Astrocyte (in vitro differentiated cells and primary cell): ENCODE measurements around the gene SLCO1A2. TPM values are rescaled to one million over a fixed set of nuclear protein-coding genes. Genes with fewer than 3 reads are reported as not detected.

Experiments
- DNase-seq: peaks from one replicate; pipeline ENCODE4 v3.0.0-alpha.2; 2010; ENCODE audit warnings: low read depth
- FAIRE-seq: peaks from 2 replicates; lab custom pipeline; 2011; peaks lifted over from hg19 to GRCh38; lab: Jason Lieb, UNC
- H2AFZ ChIP-seq: 2 replicates; pipeline ENCODE4 v1.6.0; 2012; ENCODE audit warnings: low read depth, low read length, inconsistent platforms
- H3K27ac ChIP-seq: 2 replicates; pipeline ENCODE4 v1.5.1; 2011; ENCODE audit warnings: low read depth, low read length, inconsistent platforms
- H3K27me3 ChIP-seq: 2 replicates; pipeline ENCODE4 v1.6.0; 2011; ENCODE audit warnings: low read length, inconsistent platforms; ENCODE audit not compliant: insufficient read depth
- H3K36me3 ChIP-seq: 2 replicates; pipeline ENCODE4 v1.5.1; 2011; ENCODE audit warnings: low read length, inconsistent platforms; ENCODE audit not compliant: insufficient read depth
- H3K4me1 ChIP-seq: 2 replicates; pipeline ENCODE4 v1.5.1; 2011; ENCODE audit warnings: low read length, inconsistent platforms; ENCODE audit not compliant: insufficient read depth
- H3K4me2 ChIP-seq: 2 replicates; pipeline ENCODE4 v1.6.0; 2012; ENCODE audit warnings: low read length, inconsistent platforms
- H3K4me3 ChIP-seq: 2 replicates; pipeline ENCODE4 v1.5.1; 2011; ENCODE audit warnings: low read depth, mild to moderate bottlenecking, low read length, inconsistent platforms; ENCODE audit not compliant: insufficient read depth
- H3K79me2 ChIP-seq: 2 replicates; pipeline ENCODE4 v1.6.0; 2012; ENCODE audit warnings: mild to moderate bottlenecking, low read length, inconsistent platforms; ENCODE audit not compliant: insufficient read depth
- H3K9ac ChIP-seq: 2 replicates; pipeline ENCODE4 v1.6.0; 2012; ENCODE audit warnings: mild to moderate bottlenecking, low read length, inconsistent platforms
- H3K9me3 ChIP-seq: 2 replicates; pipeline ENCODE4 v1.5.1; 2012; ENCODE audit warnings: low read depth, mild to moderate bottlenecking, low read length, inconsistent platforms; ENCODE audit not compliant: insufficient read depth
- H4K20me1 ChIP-seq: 2 replicates; pipeline ENCODE4 v1.6.0; 2012; ENCODE audit warnings: low read length, inconsistent platforms; ENCODE audit not compliant: insufficient read depth
- H3K27ac Mint-ChIP-seq: one replicate; pipeline ENCODE4 v1.8.0; 2021; ENCODE audit warnings: mild to moderate bottlenecking, mixed read lengths; ENCODE audit not compliant: unreplicated experiment
- H3K27me3 Mint-ChIP-seq: one replicate; pipeline ENCODE4 v1.8.0; 2021; ENCODE audit warnings: low read depth, mixed read lengths; ENCODE audit not compliant: unreplicated experiment
- H3K36me3 Mint-ChIP-seq: one replicate; pipeline ENCODE4 v1.8.0; 2021; ENCODE audit warnings: low read depth, mixed read lengths; ENCODE audit not compliant: unreplicated experiment
- H3K4me1 Mint-ChIP-seq: one replicate; pipeline ENCODE4 v1.8.0; 2021; ENCODE audit warnings: low read depth, mixed read lengths; ENCODE audit not compliant: unreplicated experiment
- H3K4me3 Mint-ChIP-seq: one replicate; pipeline ENCODE4 v1.8.0; 2021; ENCODE audit warnings: mild to moderate bottlenecking, moderate library complexity, mixed read lengths; ENCODE audit not compliant: unreplicated experiment
- H3K9me3 Mint-ChIP-seq: one replicate; pipeline ENCODE4 v1.8.0; 2021; ENCODE audit warnings: mild to moderate bottlenecking, mixed read lengths; ENCODE audit not compliant: unreplicated experiment
- CTCF ChIP-seq: IDR thresholded peaks from 2 replicates; pipeline ENCODE4 v1.5.1; 2011; ENCODE audit warnings: low read depth, mild to moderate bottlenecking, inconsistent platforms, low read length, moderate library complexity; ENCODE audit not compliant: insufficient read depth
- EZH2 ChIP-seq: IDR thresholded peaks from 2 replicates; pipeline ENCODE4 v1.6.1; 2012; ENCODE audit warnings: mild to moderate bottlenecking, low read length, inconsistent platforms; ENCODE audit not compliant: insufficient read depth
- total RNA-seq: library from RNA; stranded (reverse); gene quantifications from 2 replicates; pipeline ENCODE4 v1.2.1, GENCODE V29; 2021

Gene SLCO1A2
- total RNA-seq, 1 donor from 2014 or later = 0.32 TPM

- H3K36me3 Mint-ChIP-seq = no peaks in the 10 kb centered on the region
- no peak overlapping the region for H3K4me2 ChIP-seq
These were observed 68.8 kb downstream of the SLCO1A2 start for GRCh38 chr12:21265932-21266331.

GRCh38 chr12:21264232-21264631 lies 70.5 kb downstream of the SLCO1A2 start:
- Mint-ChIP-seq H3K9me3 (peaks cover 10% of the 10 kb centered on the region), H3K4me3 (no peak overlapping the region), H3K27ac (no peak overlapping the region), H3K4me1 (no peaks in the 10 kb centered on the region), H3K36me3 (no peaks in the 10 kb centered on the region), H3K27me3 (no peaks in the 10 kb centered on the region)
- DNase-seq (no peak), FAIRE-seq (no peak)
- Histone ChIP-seq H3K79me2 (no peaks in the 10 kb centered on the region), H3K9me3 (no peaks in the 10 kb centered on the region), H3K4me2 (no peak overlapping the region), H3K4me3 (no peak overlapping the region), H2AFZ (no peak overlapping the region), H3K9ac (no peak overlapping the region), H3K27me3 (no peaks in the 10 kb centered on the region), H3K4me1 (no peaks in the 10 kb centered on the region), H3K27ac (no peak overlapping the region), H4K20me1 (no peaks in the 10 kb centered on the region), H3K36me3 (no peaks in the 10 kb centered on the region)
- TF ChIP-seq EZH2 = no peak
- no peak for TF ChIP-seq CTCF

More at GRCh38 chr12:21265932-21266331, 68.8 kb downstream of the SLCO1A2 start:
- H3K36me3 ChIP-seq = no peaks in the 10 kb centered on the region
- no peaks in the 10 kb centered on the region for H3K27me3 ChIP-seq
- TF ChIP-seq EZH2 = no peak
- no peak for TF ChIP-seq CTCF
- FAIRE-seq = no peak
- Mint-ChIP-seq H3K9me3 (peaks cover 9% of the 10 kb centered on the region), H3K4me1 (no peaks in the 10 kb centered on the region), H3K4me3 (no peak overlapping the region), H3K27ac (no peak overlapping the region), H3K27me3 (no peaks in the 10 kb centered on the region)
- H2AFZ ChIP-seq = no peak overlapping the region
- no peaks in the 10 kb centered on the region for H4K20me1 ChIP-seq
- no peak overlapping the region for H3K4me3 ChIP-seq
- DNase-seq = no peak
- no peak overlapping the region for H3K9ac ChIP-seq
- no peaks in the 10 kb centered on the region for H3K9me3 ChIP-seq
- no peak overlapping the region for H3K27ac ChIP-seq
- no peaks in the 10 kb centered on the region for H3K4me1 ChIP-seq
- no peaks in the 10 kb centered on the region for H3K79me2 ChIP-seq

DNA sequence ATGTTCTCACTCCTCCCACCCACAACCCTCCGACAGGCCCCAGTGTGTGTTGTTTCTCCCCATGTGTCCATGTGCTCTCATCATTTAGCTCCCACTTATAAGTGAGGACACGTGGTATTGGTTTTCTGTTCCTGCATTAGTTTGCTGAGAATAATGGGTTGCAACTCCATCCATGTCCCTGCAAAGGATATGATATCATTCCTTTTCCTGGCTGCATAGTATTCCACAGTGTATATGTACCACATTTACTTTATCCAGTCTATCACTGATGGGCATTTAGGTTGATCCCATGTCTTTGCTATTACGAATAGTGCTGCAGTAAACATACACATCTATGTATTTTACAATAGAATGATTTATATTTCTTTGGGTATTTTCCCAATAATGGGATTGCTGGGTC lies 77.5 kb downstream of the SLCO1A2 start:
- no peak for FAIRE-seq
- H3K27ac Mint-ChIP-seq = no peak overlapping the region
- no peaks in the 10 kb centered on the region for H3K9me3 ChIP-seq

More for the DNA sequence above, 77.5 kb downstream of the SLCO1A2 start:
- Mint-ChIP-seq H3K9me3 (peaks cover 3% of the 10 kb centered on the region), H3K36me3 (no peaks in the 10 kb centered on the region), H3K4me3 (no peak overlapping the region), H3K27me3 (no peaks in the 10 kb centered on the region), H3K4me1 (no peaks in the 10 kb centered on the region)
- Histone ChIP-seq H3K36me3 (no peaks in the 10 kb centered on the region), H3K4me1 (no peaks in the 10 kb centered on the region), H4K20me1 (no peaks in the 10 kb centered on the region), H3K9ac (no peak overlapping the region), H3K4me2 (no peak overlapping the region), H2AFZ (no peak overlapping the region), H3K27me3 (no peaks in the 10 kb centered on the region), H3K4me3 (no peak overlapping the region), H3K79me2 (no peaks in the 10 kb centered on the region), H3K27ac (no peak overlapping the region)
- TF ChIP-seq CTCF (no peak), EZH2 (no peak)
- no peak for DNase-seq
